ENCODE measurements around the gene ESPL1.
A peak's percentile ranks its signal among the peaks of the same experiment; 100 is the strongest.
"Not testable (repeated sequence)": the region's sequence is repeated elsewhere in the genome, so short reads cannot be mapped to it uniquely, and the experiment has no call there.

The ESPL1 gene

GRCh38 chr12:53265783-53266182 is 2.3 kb upstream of the ESPL1 start:
- no peak for DNase-seq

GRCh38 chr12:53267306-53267998 is 647 bp upstream of the ESPL1 start:
- peak; percentile 43 for DNase-seq

- no peak for DNase-seq
Observed at GRCh38 chr12:53268630-53269562, 797 bp downstream of the ESPL1 start.

GRCh38 chr12:53274445-53274844 is 6.3 kb downstream of the ESPL1 start:
- DNase-seq = no peak

- no peak for DNase-seq
Observed at GRCh38 chr12:53276511-53276910, 8.4 kb downstream of the ESPL1 start.

GRCh38 chr12:53277981-53278380 is 9.9 kb downstream of the ESPL1 start:
- DNase-seq = no peak

GRCh38 chr12:53279283-53279869 is 11.3 kb downstream of the ESPL1 start:
- no peak for DNase-seq

GRCh38 chr12:53279888-53280498 is 11.9 kb downstream of the ESPL1 start:
- no peak for DNase-seq

GRCh38 chr12:53286448-53286847 is 18.3 kb downstream of the ESPL1 start:
- DNase-seq = no peak

- peak; percentile 77 for DNase-seq
Observed at GRCh38 chr12:53287741-53288216, 19.7 kb downstream of the ESPL1 start.

GRCh38 chr12:53288322-53288721 is 20.2 kb downstream of the ESPL1 start:
- DNase-seq = no peak

GRCh38 chr12:53289891-53290290 is 21.8 kb downstream of the ESPL1 start:
- DNase-seq = no peak

GRCh38 chr12:53290661-53291060 is 22.6 kb downstream of the ESPL1 start:
- DNase-seq = no peak

- DNase-seq = no peak
Observed at GRCh38 chr12:53292426-53292825, 24.3 kb downstream of the ESPL1 start.

GRCh38 chr12:53295070-53295890 is 27.2 kb downstream of the ESPL1 start, which contains the start of gene PFDN5:
Gene PFDN5, plus strand, starts transcription at chr12:53295542. Its CDS starts 26 bp downstream, at chr12:53295568.
- DNase-seq = peak; percentile 89

GRCh38 chr12:53295891-53296219 is 27.8 kb downstream of the ESPL1 start:
- no peak for DNase-seq

- DNase-seq = not testable (repeated sequence)
Observed at GRCh38 chr12:53297106-53297505, 29.0 kb downstream of the ESPL1 start.

GRCh38 chr12:53298164-53298563 is 30.1 kb downstream of the ESPL1 start:
- no peak for DNase-seq

- peak; percentile 45 for DNase-seq
Observed at GRCh38 chr12:53299101-53299453, 31.0 kb downstream of the ESPL1 start.

- DNase-seq = peak; percentile 85
Observed at GRCh38 chr12:53299454-53300180, 31.5 kb downstream of the ESPL1 start, which contains the start of gene MYG1. Gene MYG1, plus strand, starts transcription at chr12:53299695. Its CDS starts 43 bp downstream, at chr12:53299738.

GRCh38 chr12:53300187-53300586 is 32.1 kb downstream of the ESPL1 start:
- DNase-seq = peak; percentile 34
